ENCODE measurements around the gene HOXB2.

The HOXB2 gene

DNA sequence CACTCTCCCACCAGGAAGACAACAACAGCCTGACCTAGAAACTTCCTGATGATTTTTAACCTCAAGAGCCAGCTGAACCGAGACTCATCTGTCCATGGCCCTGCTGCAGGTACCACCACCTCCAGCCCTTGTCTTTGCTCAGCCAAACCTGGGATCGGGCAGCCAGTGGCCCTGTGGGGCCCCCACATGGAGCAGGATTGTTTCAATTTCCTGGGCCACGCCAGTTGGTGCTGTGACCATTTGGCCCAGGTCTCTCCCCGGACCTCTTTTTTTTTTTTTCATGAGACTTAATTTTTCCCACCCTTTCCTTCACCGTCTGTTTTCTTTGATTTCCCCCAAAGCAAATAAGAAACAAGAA lies 8.3 kb upstream of the HOXB2 start:
- no peak for DNase-seq (ENCODE audit: low read depth in 2 of 2)

DNA sequence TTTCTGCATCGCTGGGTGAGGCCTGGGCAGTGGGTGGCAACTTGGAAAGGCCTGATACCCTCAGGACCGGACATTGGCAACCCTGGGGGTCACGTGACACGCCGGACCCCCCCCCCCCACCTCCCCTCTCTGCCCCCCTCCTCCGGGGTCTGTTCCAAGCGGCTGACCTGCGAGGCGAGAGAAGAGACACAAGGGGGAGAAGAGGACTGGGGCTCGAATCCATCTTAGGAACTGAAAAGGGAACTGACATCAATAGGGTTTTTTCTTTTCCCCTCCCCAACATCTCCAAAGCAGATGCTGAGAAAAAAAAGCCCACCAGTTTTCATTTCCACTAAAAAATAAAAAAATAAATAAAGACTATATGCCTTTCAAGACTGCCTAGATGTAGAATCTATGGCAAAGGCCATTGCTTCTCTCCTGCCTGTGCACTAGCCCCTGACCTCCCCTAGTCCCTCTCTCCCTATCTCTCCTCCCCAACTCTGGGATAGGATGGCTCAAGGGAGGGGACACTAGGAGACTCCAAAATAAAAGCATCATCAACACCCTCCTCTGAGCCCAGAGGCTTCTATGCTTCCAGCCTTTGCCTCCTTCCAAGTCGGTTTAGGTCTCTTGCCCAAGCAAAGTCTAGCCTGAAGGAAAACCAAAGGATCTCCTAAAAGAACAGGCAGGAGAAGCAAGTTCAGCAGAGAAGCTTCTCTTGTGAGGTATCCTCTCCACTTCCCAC lies 7.7 kb upstream of the HOXB2 start:
- no peak for DNase-seq (ENCODE audit: low read depth in 2 of 2)

DNA sequence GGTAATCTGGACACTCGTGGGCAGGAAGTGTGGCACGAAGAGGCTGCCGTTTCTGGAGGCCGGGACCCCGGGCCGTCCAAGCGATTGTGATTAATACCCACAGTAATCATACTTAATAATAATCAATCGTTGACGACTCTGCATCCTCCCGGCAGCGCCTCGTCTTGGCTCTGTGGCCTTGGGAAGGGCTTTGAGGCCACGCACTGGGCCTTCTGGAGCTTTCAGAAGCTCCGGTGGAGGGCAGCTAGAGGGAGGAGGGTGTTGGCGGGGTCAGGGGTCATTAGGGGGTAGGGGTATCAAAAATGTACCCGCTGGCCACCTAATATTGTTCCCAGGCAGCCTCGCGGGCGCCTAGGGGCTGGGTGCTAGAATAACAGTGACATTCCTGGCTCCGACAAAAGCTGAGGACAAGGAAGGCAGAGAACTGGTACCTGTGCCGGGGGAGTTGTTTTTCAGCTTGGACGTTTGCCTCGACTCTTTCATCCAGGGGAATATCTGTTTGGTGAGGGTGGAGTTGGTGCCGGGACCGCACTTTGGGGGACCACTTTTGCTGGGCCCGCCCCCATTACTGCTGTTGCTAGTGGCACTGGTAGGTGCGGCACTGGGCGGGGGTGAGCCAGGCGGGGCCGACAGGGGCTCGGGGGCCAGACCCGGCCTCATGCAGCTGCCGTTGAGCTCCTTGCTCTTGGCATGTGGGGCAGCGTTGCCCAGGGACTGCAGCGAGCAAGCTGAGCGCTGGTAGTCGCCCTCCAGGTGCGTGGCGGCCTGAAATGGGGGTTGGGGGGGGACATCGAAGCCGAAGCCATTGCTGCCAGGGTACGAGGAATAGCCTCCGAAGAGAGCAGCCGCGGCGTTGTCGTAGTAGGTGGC lies 6.9 kb upstream of the HOXB2 start:
- DNase-seq (ENCODE audit: low read depth in 2 of 2): no peak

DNA sequence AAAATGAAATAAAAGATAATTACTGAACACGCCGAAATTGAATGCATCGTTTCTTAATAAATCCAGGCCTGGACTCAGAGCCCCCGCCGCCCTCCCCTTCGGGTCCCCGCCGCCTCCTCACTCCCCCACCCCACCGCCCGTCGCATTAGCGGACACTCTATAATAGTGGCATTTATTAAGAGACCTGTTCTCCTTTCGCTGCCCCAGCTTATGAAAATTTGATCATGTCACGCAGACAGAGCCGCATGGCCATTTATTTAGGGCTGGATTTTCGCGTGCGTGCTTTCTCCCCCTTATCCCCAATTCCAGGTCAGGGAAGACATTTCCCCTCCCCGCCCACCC lies 6.3 kb upstream of the HOXB2 start:
- DNase-seq (ENCODE audit: low read depth in 2 of 2): no peak

DNA sequence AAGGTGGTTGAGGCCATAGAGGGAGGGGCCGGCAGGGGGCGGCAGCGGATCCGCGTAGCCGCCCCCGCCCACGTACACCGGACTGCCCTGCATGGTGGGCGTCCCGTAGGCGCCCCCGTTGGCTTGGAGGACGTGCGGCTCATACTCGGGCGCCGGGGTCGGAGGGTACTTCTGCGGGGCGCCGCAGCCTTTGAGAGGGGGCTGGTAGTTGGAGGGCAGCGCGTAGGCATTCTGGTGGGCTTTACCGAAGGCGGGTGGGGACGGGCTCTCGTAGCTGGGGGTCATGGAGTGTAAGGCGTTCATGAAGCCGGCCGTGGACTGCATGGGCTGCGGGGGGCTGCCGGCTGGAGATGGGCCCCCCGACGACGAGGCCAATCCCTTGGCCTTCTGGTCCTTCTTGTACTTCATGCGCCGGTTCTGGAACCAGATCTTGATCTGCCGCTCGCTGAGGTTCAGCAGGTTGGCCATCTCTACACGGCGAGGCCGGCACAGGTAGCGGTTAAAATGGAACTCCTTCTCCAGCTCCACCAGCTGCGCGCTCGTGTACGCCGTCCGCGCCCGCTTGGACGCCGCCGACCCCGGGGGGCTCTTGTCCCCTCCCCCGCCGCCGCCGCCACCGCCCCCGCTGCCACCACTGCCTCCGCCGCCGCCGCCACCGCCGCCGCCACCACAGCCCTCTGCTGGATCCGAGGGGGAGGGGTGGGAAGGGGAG lies 5.7 kb upstream of the HOXB2 start:
- no peak for DNase-seq (ENCODE audit: low read depth in 2 of 2)

DNA sequence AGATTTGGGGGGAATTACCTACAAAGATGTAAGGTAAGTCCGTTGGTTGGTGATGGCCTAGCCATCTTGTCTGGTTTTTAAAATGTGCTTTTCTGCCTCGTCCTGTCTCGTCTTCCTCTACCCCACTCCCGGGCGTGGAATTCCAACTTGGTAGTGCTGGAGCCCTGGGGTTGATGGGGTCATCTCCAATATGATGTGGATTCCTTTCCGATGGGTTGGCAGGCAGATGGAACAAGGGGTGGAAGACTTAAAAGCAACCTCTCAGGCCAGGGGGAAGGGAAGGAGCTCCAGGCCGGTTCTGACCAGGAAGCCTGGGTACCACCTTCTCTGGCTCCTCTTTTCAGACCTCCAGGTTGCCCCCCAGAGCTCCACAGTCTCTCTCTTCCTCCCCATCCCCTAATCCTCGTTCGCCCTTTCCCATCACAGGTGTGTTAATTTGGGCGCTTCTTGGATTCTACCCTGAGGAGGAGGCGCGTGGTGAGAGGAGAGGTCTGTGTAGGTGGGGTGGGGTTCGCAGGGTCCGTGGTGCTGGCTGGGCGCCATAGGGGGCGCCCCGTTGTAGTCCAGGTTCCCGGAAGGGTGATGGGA lies 5.1 kb upstream of the HOXB2 start:
- DNase-seq (ENCODE audit: low read depth in 2 of 2): no peak

DNA sequence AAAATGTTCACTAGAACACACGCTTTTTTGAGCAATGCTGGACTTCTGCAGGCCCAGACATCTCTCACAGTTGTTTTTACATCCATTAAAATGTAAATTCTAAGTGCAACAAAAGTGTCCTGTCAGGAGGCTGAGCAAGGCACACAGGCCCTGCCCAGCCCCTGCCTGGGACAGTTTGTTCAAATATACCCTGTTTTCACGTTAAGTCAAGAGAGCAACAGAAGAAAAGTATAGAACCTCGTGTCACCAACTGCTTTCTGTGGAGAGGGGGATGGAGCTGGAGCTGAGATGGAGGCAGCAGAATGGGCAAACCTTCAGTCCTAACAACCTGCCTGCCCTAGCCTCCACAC lies 4.3 kb upstream of the HOXB2 start:
- DNase-seq (ENCODE audit: low read depth in 2 of 2): no peak

DNA sequence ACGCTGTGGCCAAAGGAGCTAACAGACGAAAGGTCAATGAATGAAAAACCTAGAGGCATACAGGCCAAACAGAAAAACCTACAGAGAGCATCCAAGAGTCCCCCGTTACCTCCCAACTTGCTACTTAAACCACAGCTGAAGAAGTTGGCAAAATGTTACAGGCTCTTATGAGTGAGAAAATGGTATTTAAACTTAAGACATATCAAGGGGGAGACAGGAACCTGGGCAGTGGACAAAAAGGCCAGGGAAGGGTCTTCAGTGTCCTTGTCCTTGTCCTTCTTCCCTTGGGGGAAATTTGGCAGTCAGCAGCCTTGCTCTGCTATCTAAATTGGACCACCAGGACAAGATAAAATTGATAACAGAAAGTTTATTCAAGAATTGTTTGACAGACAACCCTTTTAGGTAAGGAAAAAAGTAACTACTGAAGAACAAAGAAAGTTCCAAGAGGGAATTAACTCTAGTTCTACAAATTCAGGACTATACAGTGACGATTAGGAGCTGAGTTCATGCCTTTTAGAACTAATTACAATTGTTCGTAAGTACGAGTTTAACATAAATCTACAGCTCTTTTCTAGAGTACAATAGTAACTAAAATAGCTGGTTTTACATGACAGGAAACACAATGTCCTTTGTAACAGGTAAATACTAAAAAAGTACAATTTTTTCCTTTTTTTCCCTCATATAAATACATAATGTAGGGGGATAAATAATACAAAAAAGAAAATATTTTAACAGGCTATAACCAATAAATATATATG lies 3.8 kb upstream of the HOXB2 start:
- no peak for DNase-seq (ENCODE audit: low read depth in 2 of 2)

DNA sequence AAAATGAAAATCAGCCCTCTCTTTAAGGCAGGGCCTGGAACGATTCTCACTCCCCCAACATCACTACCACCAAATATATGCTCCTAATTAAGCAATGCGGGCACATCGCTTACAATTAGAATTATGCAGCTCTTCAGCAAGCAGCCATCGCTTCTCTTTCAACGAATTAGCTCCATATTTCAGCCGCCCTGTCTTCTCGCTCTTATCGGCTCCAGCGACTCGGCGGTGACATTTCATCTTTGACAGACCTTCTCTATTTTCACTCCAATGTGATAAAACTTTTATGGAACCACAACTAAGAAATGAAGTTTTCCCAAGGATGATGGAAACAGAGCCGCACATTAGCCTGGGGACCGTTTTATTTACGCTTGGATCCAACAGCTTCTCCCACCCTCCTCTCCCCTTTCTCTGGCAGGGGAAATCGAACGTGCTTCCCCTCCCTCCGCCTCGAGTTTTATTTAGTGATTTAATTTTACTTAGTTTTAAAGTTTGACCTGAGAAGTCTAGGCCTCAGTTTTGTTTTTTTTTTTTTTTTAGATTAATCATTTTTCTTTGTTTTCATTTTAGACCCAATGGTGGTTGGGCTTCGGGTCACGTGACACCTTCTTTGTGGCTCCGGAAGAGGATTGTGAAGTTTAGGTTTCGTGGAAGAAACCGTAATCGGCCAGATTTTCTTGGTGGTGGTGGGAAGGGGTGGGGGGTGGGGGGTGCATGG lies 3.1 kb upstream of the HOXB2 start:
- no peak for DNase-seq (ENCODE audit: low read depth in 2 of 2)

DNA sequence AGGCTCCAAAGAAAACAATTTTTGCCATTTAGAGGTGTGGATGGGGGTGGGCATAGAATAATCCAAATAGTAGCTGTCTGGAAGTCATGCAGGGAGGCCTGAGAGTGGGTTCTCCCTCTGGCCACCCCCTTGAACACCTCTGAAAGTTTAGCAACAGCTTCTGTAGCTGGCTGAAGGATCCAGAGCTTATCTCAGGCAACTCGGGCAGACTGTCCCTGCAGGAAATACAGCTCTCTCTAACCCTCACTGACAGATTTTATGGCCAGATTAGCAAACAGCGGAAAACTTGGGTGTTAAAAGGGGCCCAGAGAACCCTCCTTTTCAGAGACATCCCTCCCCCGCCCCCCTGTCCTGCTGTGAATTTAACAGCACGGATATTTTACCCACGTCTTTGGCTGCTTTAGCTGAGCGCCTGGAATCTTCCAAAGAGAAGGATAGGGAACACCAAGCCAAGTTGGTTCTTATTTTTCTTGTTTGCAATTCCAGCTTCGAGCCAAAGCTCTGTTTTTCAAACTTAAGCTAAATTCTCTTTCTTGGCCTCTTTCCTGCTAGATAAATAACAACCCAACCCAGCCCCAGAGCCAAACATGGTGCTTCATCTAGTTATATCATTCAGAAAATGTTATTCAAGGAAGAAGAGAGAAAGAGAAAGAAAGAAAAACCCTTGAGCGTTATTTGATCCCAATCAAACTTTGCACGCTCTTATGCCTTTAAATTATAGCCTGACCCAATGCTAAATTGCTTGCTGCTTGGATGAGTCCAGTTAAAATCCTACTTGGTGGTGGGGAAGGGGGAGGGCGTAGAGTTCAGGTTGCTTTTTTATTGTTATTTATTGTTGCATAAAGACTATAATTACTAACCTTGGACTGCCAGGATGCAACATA lies 2.3 kb upstream of the HOXB2 start:
- DNase-seq (ENCODE audit: low read depth in 2 of 2): no peak

DNA sequence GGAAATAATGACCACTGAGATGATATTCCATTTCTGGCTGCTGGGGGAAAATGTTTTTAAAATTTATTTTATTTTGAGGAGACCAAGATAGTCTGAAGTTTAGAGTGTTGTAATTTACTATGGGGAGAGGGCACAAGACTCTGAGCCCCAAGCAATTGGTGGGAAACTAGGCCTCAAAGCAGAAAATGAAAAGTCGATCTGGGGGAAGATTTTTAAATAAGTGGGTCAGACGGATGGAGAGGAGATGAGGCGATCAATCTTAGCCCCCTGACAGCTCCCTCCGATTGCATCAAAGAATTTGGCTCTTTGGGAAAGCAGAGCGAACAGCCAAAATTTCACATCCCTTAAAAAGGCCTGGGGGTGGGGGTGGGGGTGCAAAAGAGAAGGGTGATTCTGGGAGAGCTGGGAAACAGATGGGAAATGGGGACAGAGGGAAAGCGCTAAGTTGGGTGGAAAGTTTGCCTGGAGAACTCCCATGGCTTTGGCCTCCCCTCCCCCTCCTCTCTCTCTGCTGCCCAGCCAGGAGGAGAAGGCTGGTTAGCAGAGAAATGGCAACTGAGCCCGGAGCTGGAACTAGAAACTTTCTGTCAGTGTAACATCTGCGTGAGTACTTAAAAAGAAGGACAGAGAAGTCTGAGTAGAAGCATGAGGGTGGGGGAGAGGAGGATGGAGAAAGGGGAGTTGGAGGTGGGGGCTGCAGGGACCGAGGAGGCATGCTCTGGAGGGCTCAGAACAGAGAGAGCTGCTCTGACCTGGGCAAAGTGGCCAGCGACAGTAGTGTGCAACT lies 1.4 kb upstream of the HOXB2 start:
- no peak for DNase-seq (ENCODE audit: low read depth in 2 of 2)

DNA sequence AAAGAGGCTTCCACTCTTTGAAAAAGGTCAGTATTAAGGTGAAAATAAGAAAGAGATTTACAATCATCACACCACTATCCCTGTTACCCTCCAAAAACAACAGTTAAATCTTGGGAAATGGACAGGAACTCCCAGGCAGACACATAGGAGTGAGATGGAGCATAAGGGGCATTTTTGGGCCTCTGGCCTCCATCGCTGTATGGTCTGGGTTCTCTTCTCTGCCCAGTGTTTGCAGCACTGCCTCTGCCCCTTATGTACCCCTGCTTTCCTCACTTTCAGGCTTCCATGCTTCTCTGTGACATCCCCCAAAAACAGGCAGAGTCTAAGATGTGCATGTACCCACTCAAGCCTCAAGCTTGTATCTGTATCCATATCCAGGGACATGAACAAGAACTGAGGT lies 630 bp upstream of the HOXB2 start:
- DNase-seq (ENCODE audit: low read depth in 2 of 2): no peak

DNA sequence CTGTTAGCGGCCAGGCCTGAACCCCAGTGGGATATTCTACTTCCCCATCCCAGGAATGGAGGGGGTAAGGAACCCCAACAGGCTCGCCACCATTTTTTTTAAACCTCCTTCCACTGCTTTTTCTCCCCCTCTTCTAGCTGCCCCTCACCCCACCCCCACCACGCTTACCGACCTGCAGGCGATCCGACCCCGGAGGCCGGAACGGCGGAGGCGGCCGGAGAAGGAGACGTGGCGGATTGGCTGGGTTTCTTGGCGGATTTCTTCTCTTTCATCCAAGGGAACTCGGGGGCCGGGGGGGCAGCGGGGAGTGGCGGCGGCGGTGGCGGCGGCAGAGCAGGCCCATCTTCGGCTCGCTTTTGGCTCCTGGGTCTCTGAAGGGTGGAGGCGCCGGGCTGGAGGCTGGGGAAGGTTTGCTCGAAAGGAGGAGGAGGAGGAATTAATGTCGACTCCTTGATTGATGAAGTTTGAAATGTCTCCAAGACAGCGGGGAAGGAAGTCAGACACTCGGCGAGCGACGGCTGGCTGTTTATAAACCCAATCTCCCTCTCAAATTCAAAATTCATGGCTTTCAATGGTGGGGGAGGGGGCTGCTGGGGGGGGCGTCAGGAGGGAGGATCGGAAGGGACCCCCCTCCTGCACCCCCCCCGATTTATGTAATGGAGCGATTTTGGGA lies 424 bp downstream of the HOXB2 start:
- peak in 1 of 2 experiments; percentile 28 for DNase-seq (ENCODE audit: low read depth in 2 of 2)

DNA sequence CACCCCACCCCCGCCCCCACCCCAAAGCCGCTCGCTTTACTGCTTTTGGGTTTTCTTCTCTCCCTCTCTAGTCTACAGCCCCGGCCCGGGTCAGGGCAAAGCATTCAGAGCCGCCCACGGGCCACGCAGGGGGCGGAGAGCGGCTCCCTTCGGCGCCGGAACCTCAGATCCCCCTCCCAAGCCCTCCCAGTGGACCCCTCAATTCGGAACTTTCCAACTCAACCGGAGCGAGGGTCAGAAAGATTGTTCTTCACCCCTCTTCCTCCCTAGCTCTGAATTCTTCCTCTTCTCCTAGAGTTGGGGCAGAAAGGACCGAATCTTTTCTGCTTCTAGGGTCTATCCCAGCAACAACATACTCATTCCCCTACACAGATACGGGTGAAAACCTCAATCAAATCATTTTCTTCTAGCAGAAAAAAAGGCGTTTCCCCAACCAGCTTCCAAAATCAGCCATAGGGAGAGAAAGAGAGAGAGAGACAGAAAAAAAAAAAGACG lies 1.0 kb downstream of the HOXB2 start:
- peak in 1 of 2 experiments; percentile 35 for DNase-seq (ENCODE audit: low read depth in 2 of 2)

DNA sequence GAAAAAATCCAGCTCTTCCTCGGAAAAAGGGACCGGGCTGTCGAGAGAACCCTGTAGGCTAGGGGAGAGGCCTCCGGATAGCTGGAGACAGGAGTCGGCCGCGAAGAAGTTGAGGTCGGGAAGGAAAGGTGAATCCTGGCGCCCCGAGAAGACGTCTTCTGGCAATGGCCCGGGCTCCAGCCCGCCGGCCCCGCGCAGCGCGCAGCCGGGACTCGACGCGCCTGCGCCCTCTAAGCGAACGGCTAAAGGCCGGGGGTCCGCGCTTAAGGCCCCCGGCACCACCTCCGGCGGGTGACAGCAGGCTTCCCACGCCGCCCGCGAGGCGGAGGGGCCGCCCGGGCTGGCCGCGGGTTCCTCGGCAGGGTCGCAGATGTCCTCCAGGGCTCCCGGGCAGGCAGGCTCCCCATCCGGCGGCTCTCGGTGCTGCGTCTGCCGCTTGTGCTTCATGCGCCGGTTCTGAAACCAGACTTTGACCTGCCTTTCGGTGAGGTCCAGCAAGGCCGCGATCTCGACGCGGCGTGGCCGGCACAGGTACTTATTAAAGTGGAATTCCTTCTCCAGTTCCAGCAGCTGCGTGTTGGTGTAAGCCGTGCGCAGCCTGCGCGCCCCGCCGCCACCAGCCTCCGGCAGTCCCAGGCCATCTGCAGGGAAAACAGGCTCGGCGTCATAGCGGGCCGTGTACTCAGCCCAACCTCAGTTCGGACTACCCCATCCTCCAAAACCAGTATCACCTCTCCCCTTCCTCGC lies 1.6 kb downstream of the HOXB2 start:
- DNase-seq (ENCODE audit: low read depth in 2 of 2): peak in 1 of 2 experiments; percentile 41

DNA sequence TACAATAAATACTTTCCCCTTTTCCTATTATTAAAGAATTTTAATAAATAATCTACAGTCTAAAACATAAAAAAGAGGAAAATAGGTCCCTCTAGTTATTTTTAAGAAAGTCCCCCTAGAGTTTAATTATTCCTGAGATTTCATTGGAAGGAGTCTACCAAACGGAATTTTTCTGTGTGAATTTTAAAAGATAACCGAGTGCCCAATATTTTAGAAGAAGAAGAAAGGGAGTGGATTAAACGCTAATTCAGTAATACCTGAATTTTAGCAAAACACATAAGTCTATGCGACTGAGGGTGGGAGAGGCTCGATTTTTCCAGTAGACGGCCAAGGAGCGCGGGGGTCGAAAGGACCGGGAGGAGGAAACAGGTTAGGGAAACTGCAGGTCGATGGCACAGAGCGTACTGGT lies 2.2 kb downstream of the HOXB2 start:
- no peak for DNase-seq (ENCODE audit: low read depth in 2 of 2)

DNA sequence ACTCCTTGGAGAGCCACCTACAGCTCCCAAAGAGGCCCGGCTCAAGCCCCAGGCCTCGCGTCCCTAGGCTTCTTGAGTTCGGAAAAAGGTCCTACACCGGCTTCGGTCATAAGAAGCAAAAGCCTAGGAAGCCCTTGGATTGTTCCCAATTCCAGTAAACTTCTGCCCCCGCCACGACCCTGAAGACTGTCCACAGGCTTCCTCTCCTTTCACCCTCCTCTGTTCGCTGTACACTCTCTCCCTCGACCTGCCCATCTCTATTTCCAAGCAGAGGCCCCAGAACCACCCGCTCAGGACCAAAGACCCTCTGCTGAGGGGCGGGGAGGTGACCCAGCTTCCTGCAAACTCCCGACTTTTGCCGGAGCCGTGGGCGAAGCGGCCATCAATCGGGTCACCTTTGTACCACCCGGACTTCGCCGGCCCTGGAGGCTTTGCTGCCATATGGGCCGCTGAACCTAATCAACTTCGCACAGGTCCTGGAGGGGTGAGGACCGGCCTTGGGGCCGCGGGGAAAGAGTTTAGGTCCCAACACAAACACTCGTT lies 2.7 kb downstream of the HOXB2 start:
- DNase-seq (ENCODE audit: low read depth in 2 of 2): no peak
